AG09309 (cell line): ENCODE data around the gene ATP8A2.

Experiments
- DNase-seq: peaks from one replicate; pipeline ENCODE4 v3.0.0-alpha.2; 2010; ENCODE audit warnings: low read depth
- H3K4me3 ChIP-seq: 2 replicates; pipeline ENCODE4 v1.5.1; 2011; ENCODE audit warnings: mild to moderate bottlenecking, low read depth, low read length, moderate library complexity; ENCODE audit not compliant: control insufficient read depth
- TF ChIP-seq, protein P1 (sequence below): IDR thresholded peaks from 2 replicates; pipeline ENCODE4 v1.5.1; 2011; ENCODE audit warnings: mild to moderate bottlenecking, low read depth, low read length, inconsistent platforms; ENCODE audit not compliant: insufficient read depth, control insufficient read depth; ENCODE audit errors: missing control alignments

ATP8A2 gene

DNA sequence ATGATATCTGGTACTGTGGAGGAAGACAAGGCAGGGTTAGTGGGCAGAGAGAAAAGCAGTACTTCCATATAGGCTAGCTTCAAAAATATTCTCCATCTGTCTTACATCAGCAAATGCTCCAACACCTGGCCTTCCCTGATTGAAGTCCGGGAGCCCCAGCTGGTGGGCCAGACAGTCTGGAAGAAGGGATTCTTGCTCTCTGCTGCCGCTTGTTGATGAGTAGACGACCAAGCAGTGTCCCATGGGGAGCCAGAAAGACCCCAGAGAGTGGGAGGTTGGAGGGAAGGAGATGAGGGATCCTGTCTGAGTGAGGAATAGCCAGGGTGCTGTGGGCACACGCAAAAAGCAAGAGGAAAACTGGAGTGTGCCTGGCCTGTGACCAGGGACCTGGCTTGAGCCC, 95.1 kb downstream of the ATP8A2 start:
- H3K4me3 ChIP-seq, result no peak overlapping the region
- no peak for DNase-seq
- TF ChIP-seq, protein P1, sequence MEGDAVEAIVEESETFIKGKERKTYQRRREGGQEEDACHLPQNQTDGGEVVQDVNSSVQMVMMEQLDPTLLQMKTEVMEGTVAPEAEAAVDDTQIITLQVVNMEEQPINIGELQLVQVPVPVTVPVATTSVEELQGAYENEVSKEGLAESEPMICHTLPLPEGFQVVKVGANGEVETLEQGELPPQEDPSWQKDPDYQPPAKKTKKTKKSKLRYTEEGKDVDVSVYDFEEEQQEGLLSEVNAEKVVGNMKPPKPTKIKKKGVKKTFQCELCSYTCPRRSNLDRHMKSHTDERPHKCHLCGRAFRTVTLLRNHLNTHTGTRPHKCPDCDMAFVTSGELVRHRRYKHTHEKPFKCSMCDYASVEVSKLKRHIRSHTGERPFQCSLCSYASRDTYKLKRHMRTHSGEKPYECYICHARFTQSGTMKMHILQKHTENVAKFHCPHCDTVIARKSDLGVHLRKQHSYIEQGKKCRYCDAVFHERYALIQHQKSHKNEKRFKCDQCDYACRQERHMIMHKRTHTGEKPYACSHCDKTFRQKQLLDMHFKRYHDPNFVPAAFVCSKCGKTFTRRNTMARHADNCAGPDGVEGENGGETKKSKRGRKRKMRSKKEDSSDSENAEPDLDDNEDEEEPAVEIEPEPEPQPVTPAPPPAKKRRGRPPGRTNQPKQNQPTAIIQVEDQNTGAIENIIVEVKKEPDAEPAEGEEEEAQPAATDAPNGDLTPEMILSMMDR, result no peak

DNA sequence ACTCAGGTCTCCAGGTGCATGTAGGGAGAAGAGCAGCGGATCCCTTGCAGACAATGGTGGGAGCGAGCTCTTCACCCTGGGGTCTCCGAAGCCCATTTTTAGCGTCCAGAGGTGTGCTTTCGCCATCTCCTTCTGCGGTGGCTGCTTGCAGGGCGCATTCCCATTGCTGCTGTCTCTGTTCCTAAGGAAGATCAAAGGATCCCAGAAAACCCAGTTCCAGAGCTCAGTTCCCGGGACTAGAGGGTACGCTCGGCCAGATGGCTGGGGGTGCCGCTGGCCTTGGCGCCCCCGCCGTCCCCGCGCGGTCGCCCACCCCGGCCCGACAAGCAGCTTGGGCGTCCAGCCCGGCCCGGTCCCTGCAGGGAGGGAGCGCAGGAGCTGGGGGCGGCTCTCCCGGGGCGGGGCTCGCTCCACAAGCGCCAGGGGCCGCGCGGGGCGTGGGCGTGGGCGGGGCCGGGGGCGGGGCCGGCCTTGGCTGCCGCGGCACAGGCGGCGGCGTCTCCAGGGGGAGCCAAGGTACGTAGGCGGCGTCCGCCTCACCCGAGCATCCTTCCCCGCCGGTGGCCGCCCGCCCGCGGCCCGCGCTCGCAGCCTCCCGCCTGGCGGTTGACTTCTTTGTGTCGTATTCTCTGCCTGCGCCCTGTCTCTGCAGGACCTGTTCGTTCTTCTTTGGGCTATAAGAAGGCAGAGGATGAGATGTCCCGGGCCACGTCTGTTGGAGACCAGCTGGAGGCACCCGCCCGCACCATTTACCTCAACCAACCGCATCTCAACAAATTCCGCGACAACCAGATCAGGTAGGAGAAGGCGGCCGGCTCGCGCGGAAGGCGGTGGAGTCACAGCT, 96.8 kb downstream of the ATP8A2 start:
- TF ChIP-seq, protein P1, result no peak
- no peak overlapping the region for H3K4me3 ChIP-seq
- no peak for DNase-seq

DNA sequence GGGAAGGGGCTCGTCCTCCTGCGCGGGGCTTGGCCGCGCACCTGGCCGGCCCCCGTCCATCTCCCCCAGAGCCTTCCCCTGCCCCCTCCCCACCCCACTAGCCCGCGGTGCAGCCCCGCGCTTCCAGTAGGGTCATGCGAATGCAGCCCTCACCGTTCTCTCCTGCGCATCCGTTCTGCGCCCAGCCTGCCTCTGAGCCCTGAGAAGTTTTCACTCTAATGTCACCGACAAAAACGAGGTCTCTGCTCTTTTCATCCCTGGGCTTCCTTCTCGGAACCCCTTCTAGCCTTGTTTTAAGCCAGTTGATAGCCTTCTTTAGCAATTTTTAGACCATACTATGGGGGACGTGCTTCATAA, 97.4 kb downstream of the ATP8A2 start:
- H3K4me3 ChIP-seq, result no peak overlapping the region
- DNase-seq, result no peak
- TF ChIP-seq, protein P1, result no peak

DNA sequence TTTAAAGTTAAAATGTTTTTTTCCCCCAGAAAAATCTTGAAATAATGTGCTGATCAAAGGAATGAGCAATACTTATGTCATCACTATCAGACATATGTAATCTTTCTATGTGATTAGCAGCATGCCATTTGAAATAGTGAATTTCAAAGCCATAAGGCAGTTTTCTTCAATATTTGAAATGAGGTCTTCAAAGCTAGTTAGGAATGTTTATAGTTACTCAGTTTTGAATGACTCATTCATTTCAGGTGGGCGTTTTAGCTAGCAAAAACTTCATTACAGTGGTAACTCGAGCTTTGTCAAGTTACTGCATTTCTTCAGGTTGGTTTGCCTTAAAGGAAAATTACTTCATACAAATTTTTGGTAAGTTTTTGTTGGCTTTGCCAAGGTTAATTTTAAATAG, 102.1 kb downstream of the ATP8A2 start:
- no peak overlapping the region for H3K4me3 ChIP-seq
- no peak for DNase-seq
- TF ChIP-seq, protein P1, result no peak

DNA sequence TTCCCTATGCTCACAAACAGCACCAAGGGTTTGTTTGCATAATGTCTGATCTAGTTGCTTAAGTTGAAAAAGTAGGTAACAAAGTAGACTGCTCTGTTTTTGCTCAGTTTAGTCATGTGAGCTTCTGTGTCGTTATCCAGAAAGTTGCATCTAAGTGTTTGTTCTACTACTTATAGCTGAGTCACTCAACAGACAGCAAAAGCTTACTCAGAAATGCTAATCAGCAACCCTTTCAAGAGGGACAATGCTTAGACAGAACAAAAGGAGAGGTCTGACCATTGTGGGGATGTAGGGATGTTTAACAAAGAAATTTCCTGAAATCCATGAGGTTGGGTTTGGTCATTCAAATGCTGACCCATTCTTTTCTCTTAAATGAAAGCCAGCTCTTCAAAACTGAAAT, 106.4 kb downstream of the ATP8A2 start:
- H3K4me3 ChIP-seq, result no peak overlapping the region
- no peak for DNase-seq
- TF ChIP-seq, protein P1, result no peak

DNA sequence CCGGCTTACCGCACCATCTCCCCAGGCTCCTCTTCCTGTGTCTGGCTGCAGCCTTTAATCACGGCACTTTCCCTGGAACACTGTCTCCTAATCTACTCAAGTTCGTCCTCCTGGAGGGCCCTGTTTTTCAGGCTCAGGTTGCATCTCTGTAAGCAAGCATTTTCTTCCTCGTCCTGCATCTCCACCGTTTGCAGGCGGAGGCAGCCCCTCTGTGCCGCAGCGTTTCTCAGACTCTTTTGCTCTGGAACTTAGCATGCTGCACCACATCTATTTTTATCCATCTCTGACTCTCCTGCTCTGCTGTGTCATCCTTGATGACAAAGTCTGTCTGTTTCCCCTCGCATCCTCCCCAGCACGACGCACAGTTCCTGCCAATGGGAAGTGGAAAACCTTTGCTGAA, 117.5 kb downstream of the ATP8A2 start:
- DNase-seq, result no peak
- H3K4me3 ChIP-seq, result no peak overlapping the region
- TF ChIP-seq, protein P1, result no peak
